Activated CD4-positive, alpha-beta T cell treated with anti-CD3 and anti-CD28 coated beads for 4 hours (primary cell): ENCODE data around the gene DBI.
"Not testable (repeated sequence)": the region's sequence is repeated elsewhere in the genome, so short reads cannot be mapped to it uniquely, and the experiment has no call there.

ENCODE experiments used
- DNase-seq, 2 donors: peaks; one replicate each; pipeline ENCODE4 v3.0.0-alpha.2; 2020

Gene DBI

GRCh38 chr2:119366161-119366648 lies 572 bp upstream of the DBI start:
- peak in 1 of 2 donors; percentile 4 for DNase-seq

- DNase-seq: peak; percentile 20 to 27
Observed at GRCh38 chr2:119367472-119368099, 809 bp downstream of the DBI start.

GRCh38 chr2:119369845-119370244 lies 3.1 kb downstream of the DBI start:
- DNase-seq: no peak

- DNase-seq: no peak
Observed at GRCh38 chr2:119371111-119371510, 4.3 kb downstream of the DBI start.

GRCh38 chr2:119372778-119373568 lies 6.2 kb downstream of the DBI start:
- no peak for DNase-seq

GRCh38 chr2:119373907-119374745 lies 7.3 kb downstream of the DBI start:
- DNase-seq: not testable (repeated sequence)

GRCh38 chr2:119376406-119376805 lies 9.6 kb downstream of the DBI start:
- not testable (repeated sequence) for DNase-seq

- DNase-seq: no peak
Observed at GRCh38 chr2:119376810-119377209, 10.0 kb downstream of the DBI start.

GRCh38 chr2:119377294-119377992 lies 10.7 kb downstream of the DBI start:
- no peak for DNase-seq

- no peak for DNase-seq
Observed at GRCh38 chr2:119377993-119378345, 11.2 kb downstream of the DBI start.

GRCh38 chr2:119378566-119378965 lies 11.8 kb downstream of the DBI start:
- DNase-seq: no peak

- no peak for DNase-seq
Observed at GRCh38 chr2:119383410-119384140, 16.8 kb downstream of the DBI start.

- DNase-seq: no peak
Observed at GRCh38 chr2:119384971-119385370, 18.2 kb downstream of the DBI start.

GRCh38 chr2:119385466-119385865 lies 18.7 kb downstream of the DBI start:
- DNase-seq: no peak

- DNase-seq: peak; percentile 23 to 34
Observed at GRCh38 chr2:119387381-119388129, 20.8 kb downstream of the DBI start.

- DNase-seq: no peak
Observed at GRCh38 chr2:119389615-119390306, 23.0 kb downstream of the DBI start.

- no peak for DNase-seq
Observed at GRCh38 chr2:119393971-119394748, 27.4 kb downstream of the DBI start.

GRCh38 chr2:119397196-119397595 lies 30.4 kb downstream of the DBI start:
- DNase-seq: no peak

GRCh38 chr2:119402106-119402505 lies 35.3 kb downstream of the DBI start:
- no peak for DNase-seq
